Measurements from ENCODE around the gene MYO6. TPM values are rescaled to one million over a fixed set of nuclear protein-coding genes. Genes with fewer than 3 reads are reported as not detected.

Gene MYO6
- total and polyA plus RNA-seq, 2 of the 8 experiments (the other 6 are each of a cell fraction or from before 2014, with no cell fraction given), result 8.3 to 21.9 TPM

DNA sequence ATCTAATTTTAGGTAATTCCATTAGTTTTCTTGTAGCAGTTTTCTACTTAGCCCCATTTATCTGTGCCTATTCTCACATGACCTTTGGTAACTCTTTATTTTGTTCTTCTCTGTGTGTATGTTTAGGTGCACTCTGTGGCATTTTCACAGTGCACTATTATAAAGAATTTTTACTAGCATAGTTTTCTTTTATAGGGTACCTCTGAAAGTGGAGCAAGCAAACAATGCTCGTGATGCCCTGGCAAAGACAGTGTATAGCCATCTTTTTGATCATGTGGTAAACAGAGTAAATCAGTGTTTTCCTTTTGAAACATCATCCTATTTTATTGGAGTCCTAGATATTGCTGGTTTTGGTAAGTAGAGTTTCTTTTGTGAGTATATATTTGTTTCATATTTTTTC, 107.9 kb downstream of the MYO6 start (continued):
- TF ChIP-seq, protein P1, sequence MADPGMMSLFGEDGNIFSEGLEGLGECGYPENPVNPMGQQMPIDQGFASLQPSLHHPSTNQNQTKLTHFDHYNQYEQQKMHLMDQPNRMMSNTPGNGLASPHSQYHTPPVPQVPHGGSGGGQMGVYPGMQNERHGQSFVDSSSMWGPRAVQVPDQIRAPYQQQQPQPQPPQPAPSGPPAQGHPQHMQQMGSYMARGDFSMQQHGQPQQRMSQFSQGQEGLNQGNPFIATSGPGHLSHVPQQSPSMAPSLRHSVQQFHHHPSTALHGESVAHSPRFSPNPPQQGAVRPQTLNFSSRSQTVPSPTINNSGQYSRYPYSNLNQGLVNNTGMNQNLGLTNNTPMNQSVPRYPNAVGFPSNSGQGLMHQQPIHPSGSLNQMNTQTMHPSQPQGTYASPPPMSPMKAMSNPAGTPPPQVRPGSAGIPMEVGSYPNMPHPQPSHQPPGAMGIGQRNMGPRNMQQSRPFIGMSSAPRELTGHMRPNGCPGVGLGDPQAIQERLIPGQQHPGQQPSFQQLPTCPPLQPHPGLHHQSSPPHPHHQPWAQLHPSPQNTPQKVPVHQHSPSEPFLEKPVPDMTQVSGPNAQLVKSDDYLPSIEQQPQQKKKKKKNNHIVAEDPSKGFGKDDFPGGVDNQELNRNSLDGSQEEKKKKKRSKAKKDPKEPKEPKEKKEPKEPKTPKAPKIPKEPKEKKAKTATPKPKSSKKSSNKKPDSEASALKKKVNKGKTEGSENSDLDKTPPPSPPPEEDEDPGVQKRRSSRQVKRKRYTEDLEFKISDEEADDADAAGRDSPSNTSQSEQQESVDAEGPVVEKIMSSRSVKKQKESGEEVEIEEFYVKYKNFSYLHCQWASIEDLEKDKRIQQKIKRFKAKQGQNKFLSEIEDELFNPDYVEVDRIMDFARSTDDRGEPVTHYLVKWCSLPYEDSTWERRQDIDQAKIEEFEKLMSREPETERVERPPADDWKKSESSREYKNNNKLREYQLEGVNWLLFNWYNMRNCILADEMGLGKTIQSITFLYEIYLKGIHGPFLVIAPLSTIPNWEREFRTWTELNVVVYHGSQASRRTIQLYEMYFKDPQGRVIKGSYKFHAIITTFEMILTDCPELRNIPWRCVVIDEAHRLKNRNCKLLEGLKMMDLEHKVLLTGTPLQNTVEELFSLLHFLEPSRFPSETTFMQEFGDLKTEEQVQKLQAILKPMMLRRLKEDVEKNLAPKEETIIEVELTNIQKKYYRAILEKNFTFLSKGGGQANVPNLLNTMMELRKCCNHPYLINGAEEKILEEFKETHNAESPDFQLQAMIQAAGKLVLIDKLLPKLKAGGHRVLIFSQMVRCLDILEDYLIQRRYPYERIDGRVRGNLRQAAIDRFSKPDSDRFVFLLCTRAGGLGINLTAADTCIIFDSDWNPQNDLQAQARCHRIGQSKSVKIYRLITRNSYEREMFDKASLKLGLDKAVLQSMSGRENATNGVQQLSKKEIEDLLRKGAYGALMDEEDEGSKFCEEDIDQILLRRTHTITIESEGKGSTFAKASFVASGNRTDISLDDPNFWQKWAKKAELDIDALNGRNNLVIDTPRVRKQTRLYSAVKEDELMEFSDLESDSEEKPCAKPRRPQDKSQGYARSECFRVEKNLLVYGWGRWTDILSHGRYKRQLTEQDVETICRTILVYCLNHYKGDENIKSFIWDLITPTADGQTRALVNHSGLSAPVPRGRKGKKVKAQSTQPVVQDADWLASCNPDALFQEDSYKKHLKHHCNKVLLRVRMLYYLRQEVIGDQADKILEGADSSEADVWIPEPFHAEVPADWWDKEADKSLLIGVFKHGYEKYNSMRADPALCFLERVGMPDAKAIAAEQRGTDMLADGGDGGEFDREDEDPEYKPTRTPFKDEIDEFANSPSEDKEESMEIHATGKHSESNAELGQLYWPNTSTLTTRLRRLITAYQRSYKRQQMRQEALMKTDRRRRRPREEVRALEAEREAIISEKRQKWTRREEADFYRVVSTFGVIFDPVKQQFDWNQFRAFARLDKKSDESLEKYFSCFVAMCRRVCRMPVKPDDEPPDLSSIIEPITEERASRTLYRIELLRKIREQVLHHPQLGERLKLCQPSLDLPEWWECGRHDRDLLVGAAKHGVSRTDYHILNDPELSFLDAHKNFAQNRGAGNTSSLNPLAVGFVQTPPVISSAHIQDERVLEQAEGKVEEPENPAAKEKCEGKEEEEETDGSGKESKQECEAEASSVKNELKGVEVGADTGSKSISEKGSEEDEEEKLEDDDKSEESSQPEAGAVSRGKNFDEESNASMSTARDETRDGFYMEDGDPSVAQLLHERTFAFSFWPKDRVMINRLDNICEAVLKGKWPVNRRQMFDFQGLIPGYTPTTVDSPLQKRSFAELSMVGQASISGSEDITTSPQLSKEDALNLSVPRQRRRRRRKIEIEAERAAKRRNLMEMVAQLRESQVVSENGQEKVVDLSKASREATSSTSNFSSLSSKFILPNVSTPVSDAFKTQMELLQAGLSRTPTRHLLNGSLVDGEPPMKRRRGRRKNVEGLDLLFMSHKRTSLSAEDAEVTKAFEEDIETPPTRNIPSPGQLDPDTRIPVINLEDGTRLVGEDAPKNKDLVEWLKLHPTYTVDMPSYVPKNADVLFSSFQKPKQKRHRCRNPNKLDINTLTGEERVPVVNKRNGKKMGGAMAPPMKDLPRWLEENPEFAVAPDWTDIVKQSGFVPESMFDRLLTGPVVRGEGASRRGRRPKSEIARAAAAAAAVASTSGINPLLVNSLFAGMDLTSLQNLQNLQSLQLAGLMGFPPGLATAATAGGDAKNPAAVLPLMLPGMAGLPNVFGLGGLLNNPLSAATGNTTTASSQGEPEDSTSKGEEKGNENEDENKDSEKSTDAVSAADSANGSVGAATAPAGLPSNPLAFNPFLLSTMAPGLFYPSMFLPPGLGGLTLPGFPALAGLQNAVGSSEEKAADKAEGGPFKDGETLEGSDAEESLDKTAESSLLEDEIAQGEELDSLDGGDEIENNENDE (IDR thresholded peaks at IDR 0.05; ENCODE audit: insufficient replicate concordance, low read length), result no peak
- no peak for TF ChIP-seq HDAC2 (IDR thresholded peaks at IDR 0.05; ENCODE audit: borderline replicate concordance in 1 of 2, low read depth in 2 of 2, low read length in 2 of 2)
- TF ChIP-seq, protein P2, sequence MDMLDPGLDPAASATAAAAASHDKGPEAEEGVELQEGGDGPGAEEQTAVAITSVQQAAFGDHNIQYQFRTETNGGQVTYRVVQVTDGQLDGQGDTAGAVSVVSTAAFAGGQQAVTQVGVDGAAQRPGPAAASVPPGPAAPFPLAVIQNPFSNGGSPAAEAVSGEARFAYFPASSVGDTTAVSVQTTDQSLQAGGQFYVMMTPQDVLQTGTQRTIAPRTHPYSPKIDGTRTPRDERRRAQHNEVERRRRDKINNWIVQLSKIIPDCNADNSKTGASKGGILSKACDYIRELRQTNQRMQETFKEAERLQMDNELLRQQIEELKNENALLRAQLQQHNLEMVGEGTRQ (IDR thresholded peaks at IDR 0.05; ENCODE audit: low read length), result no peak

All from H1 (cell line).